ENCODE data around the gene RADIL.

Gene RADIL

GRCh38 chr7:4809666-4810065 is 73.8 kb downstream of the RADIL start:
- TF ChIP-seq CTCF (IDR thresholded peaks at IDR 0.05) (no peak), ZFX (IDR thresholded peaks at IDR 0.05; ENCODE audit: borderline replicate concordance) (no peak)

GRCh38 chr7:4809091-4809591 is 74.4 kb downstream of the RADIL start:
- no peak overlapping the region for H3K27ac ChIP-seq
- no peak for TF ChIP-seq CTCF (IDR thresholded peaks at IDR 0.05)
- no peak for TF ChIP-seq ZFX (IDR thresholded peaks at IDR 0.05; ENCODE audit: borderline replicate concordance)

More at GRCh38 chr7:4809666-4810065, 73.8 kb downstream of the RADIL start:
- H3K27ac ChIP-seq = no peak overlapping the region

GRCh38 chr7:4808565-4808964 is 75.0 kb downstream of the RADIL start:
- TF ChIP-seq ZFX (IDR thresholded peaks at IDR 0.05; ENCODE audit: borderline replicate concordance) (no peak), CTCF (IDR thresholded peaks at IDR 0.05) (no peak)
- no peak overlapping the region for H3K27ac ChIP-seq

GRCh38 chr7:4808026-4808425 is 75.5 kb downstream of the RADIL start:
- TF ChIP-seq ZFX (IDR thresholded peaks at IDR 0.05; ENCODE audit: borderline replicate concordance) = no peak
- no peak for TF ChIP-seq CTCF (IDR thresholded peaks at IDR 0.05)
- no peak overlapping the region for H3K27ac ChIP-seq

- TF ChIP-seq CTCF (IDR thresholded peaks at IDR 0.05) = no peak
- no peak overlapping the region for H3K27ac ChIP-seq
These were observed 75.9 kb downstream of the RADIL start for GRCh38 chr7:4807598-4808016.

GRCh38 chr7:4806983-4807597 is 76.4 kb downstream of the RADIL start:
- H3K27ac ChIP-seq = no peak overlapping the region
- no peak for TF ChIP-seq ZFX (IDR thresholded peaks at IDR 0.05; ENCODE audit: borderline replicate concordance)
- TF ChIP-seq CTCF (IDR thresholded peaks at IDR 0.05) = no peak

- H3K27ac ChIP-seq = no peak overlapping the region
- TF ChIP-seq CTCF (IDR thresholded peaks at IDR 0.05) (no peak), ZFX (IDR thresholded peaks at IDR 0.05; ENCODE audit: borderline replicate concordance) (no peak)
These were observed 77.6 kb downstream of the RADIL start for GRCh38 chr7:4805984-4806300.

All from 22Rv1 (cell line).